Endometrium (tissue), 2 donors: ENCODE results near the gene NAGLU.
"Not testable (repeated sequence)": the region's sequence is repeated elsewhere in the genome, so short reads cannot be mapped to it uniquely, and the experiment has no call there.

Experiments used
- FAIRE-seq: peaks from 2 replicates; lab custom pipeline; 2012; peaks lifted over from hg19 to GRCh38; lab: Jason Lieb, UNC
- donor health status: control.
- donor health status: control.

Gene NAGLU

GRCh38 chr17:42521666-42522262 is 14.3 kb upstream of the NAGLU start:
- no peak for FAIRE-seq

GRCh38 chr17:42522263-42522790 is 13.7 kb upstream of the NAGLU start:
- FAIRE-seq: no peak

GRCh38 chr17:42522798-42523278 is 13.2 kb upstream of the NAGLU start:
- no peak for FAIRE-seq

- FAIRE-seq: no peak
These were observed 10.8 kb upstream of the NAGLU start for GRCh38 chr17:42525221-42525620.

- no peak for FAIRE-seq
These were observed 10.0 kb upstream of the NAGLU start for GRCh38 chr17:42526031-42526444.

GRCh38 chr17:42527932-42528331 is 8.1 kb upstream of the NAGLU start:
- no peak for FAIRE-seq

GRCh38 chr17:42529061-42529460 is 7.0 kb upstream of the NAGLU start:
- no peak for FAIRE-seq

GRCh38 chr17:42530952-42531454 is 5.0 kb upstream of the NAGLU start:
- FAIRE-seq: no peak

- FAIRE-seq: no peak
These were observed 4.3 kb upstream of the NAGLU start for GRCh38 chr17:42531455-42532354.

GRCh38 chr17:42535155-42536047 is 640 bp upstream of the NAGLU start:
- no peak for FAIRE-seq

GRCh38 chr17:42536372-42537155 is 523 bp downstream of the NAGLU start:
- FAIRE-seq: no peak

GRCh38 chr17:42537156-42537805 is 1.2 kb downstream of the NAGLU start:
- no peak for FAIRE-seq

GRCh38 chr17:42537826-42538451 is 1.9 kb downstream of the NAGLU start:
- no peak for FAIRE-seq

- FAIRE-seq: no peak
These were observed 2.4 kb downstream of the NAGLU start for GRCh38 chr17:42538482-42538881.

- FAIRE-seq: not testable (repeated sequence)
These were observed 4.5 kb downstream of the NAGLU start for GRCh38 chr17:42540558-42540957.

- no peak for FAIRE-seq
These were observed 5.2 kb downstream of the NAGLU start for GRCh38 chr17:42541041-42541833.

- FAIRE-seq: no peak
These were observed 7.4 kb downstream of the NAGLU start for GRCh38 chr17:42543190-42544079.

- no peak for FAIRE-seq
These were observed 8.8 kb downstream of the NAGLU start for GRCh38 chr17:42544874-42545283.
